CD1c-positive myeloid dendritic cell (primary cell): ENCODE results near the gene RGS16.

Source experiments
- DNase-seq: peaks from one replicate; pipeline ENCODE4 v3.0.0-alpha.2; 2016; ENCODE audit errors: extremely low spot score

Gene RGS16

GRCh38 chr1:182629499-182630096 is 25.4 kb upstream of the RGS16 start:
- peak; percentile 54 for DNase-seq

DNA sequence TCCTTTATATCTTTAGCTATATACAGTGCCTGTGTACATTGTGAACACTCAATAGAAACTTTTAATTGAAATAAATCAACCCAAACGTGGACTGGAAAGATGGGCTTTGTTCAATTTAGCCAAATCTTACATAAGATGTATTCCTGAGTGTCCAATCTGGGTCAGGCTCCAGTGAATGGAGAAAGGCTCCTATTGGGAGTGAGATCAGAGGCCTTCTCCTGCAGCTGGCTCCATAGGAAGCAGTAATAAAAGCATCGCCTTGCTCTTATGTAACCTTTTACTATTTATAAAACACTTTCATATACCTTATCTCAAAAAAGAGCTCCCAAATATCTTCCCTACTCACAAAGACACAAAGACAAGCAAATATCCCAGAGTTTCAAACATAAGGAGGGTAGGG is 24.9 kb upstream of the RGS16 start:
- no peak for DNase-seq

DNA sequence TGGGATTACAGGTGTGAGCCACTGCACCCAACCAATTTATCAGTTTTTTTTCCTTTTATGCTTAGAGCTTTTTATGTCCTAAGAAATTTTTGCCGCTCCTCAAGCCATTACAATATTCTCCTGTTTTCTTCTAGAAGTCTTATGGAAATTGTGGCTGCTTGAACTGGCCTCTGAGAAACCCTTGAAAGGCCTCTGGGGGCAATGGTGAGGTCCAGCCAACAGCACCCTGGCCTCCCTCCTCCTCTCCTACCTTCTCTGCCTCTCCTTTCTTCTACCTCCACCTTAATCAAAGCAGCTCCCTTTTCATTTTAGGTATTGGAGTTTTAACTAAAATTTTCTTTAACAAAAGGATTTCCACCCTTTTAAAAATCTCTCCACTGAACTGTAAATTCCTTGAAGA is 24.5 kb upstream of the RGS16 start:
- DNase-seq: no peak

DNA sequence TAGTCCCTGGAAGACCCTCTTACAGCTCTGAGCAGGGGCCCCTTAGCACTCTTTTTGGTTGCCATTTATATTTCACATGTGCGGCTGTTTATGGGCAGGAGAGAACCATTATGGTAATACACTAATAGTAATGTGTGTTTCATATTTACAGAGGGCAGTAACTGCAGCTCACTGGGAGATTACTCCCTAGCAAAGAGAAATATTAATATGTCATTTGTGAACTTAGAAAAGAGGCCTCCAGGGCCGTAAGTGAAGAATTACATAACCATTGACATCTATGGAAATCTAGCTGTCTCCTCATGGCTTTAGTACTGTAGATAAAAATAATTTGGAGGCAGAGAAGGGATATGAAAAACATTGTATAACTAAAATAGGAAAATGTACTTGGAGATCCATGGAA is 23.4 kb upstream of the RGS16 start:
- no peak for DNase-seq

DNA sequence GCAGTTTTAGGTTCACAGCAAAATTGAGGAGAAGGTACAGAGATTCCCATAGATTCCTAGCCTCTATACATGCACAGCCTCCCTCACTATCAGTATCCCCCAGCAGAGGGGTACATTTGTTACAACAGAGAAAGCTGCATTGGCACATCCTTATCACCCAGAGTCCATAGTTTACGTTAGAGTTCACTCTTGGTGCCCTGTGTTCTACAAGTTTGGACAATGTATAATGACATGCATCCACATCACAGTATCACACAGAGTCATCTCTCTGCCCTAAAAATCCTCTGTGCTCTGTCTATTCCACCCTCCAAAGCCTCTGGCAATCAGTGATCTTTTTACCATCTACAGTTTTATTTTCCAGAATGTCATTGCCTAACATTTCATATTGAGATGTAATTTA is 22.3 kb upstream of the RGS16 start:
- no peak for DNase-seq

DNA sequence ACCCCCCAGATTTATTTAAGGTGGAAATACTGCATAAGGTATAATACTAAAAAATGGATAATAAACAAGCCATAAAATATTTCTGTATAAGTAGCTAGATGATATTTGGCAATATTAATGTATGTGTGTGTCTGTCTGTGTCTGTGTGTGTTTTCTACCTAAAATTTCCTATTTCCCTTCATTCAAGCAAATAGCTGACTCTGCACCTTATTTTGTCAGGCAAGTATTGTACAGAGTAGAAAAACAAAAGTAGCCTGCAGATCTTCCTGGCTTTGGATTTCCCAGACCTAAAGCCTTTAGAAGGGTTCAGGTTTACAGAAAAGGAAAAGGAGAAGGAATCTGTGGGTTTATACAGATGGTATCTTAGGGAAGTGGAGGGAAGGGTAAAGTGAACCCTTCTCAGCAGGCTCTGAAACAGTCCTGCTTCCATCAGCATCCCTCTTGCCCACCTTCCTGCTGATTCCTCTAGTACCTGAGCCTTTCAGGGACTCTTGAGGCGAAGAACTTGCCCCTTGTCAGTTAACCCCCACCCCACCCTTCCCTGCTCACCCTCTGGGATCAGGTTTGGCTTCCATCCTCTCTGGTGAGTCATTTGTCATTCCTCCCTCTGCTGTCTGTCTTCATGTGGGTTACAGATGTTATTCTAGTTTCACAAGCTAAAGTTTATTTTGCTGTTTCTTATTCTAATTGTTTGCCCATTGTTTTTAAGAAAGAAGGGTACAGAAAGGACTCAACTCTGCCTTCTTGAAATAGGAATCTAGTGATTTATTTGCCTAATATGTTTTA is 21.7 kb upstream of the RGS16 start:
- no peak for DNase-seq

DNA sequence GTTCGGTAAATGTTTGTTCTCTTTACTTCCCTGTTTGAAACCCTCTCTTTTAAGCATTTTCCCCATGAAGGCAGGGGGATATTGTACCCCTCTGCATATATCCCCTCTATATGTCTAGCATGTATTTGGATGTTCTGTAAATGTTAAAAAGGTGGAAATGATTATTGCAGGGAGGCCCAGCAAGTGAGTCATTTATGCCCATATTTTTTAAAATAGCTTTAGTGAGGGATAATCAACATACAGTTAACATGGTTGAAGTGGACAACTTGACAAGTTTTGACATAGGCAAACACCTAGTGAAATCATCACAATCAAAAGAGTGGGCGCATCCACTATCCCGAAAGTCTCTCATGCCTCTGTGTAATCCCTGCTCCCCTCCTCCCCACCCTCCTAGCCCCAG is 20.8 kb upstream of the RGS16 start:
- no peak for DNase-seq

- DNase-seq: peak; percentile 19
Measured at GRCh38 chr1:182624577-182624976, 20.4 kb upstream of the RGS16 start.

DNA sequence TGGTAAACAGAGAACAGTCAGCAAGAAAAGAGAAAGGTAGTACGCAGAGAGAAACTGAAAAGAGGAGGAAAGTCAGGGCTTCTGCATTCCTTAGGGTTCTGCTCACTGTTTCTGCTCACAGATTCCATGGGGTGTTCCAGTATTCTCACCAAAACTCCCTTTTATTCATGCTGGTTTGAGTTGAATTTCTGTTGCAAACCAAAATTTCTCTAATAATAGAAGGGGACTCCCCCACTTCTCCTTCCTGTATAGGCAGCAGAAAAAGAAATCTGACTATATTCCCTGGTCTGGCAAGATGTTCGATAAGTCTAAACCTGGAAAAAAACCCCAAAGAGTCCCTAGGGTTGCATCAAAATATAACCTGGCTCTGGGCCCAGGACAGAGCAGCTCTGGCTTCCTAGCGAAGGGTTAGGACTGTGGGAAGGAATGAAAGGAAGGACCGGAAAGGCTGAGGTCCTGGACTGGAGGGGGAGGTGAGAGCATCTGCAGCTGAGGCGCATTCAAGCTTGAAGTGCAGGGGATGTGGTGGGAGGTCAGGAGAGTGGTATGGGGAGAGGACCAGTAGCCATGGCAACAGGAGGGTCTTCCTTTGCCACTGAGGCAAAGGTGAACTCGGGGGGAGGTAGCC is 18.8 kb upstream of the RGS16 start:
- no peak for DNase-seq

GRCh38 chr1:182621906-182622305 is 17.7 kb upstream of the RGS16 start:
- DNase-seq: no peak

- DNase-seq: no peak
Measured at GRCh38 chr1:182620924-182621585, 16.9 kb upstream of the RGS16 start.

- DNase-seq: no peak
Measured at GRCh38 chr1:182617734-182618351, 13.7 kb upstream of the RGS16 start.

DNA sequence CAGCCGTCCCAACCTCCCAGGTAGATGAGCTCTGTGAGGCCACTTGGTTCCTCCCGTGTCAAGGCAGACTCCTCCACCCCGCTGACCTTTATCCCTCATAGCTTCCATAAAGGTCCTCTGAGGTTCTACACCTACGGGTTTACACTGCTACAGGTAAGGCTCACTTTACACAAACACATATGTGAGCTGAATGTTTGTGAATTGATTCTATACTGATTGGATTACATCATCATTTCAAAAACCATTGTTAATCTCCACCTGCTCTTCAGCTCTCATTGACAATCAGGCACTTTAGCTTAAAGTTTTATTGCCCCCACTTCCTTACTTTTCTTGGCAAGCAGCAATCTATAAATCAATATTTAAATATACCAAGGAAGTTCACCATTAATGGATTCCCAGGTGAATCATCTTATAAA is 12.8 kb upstream of the RGS16 start:
- no peak for DNase-seq

DNA sequence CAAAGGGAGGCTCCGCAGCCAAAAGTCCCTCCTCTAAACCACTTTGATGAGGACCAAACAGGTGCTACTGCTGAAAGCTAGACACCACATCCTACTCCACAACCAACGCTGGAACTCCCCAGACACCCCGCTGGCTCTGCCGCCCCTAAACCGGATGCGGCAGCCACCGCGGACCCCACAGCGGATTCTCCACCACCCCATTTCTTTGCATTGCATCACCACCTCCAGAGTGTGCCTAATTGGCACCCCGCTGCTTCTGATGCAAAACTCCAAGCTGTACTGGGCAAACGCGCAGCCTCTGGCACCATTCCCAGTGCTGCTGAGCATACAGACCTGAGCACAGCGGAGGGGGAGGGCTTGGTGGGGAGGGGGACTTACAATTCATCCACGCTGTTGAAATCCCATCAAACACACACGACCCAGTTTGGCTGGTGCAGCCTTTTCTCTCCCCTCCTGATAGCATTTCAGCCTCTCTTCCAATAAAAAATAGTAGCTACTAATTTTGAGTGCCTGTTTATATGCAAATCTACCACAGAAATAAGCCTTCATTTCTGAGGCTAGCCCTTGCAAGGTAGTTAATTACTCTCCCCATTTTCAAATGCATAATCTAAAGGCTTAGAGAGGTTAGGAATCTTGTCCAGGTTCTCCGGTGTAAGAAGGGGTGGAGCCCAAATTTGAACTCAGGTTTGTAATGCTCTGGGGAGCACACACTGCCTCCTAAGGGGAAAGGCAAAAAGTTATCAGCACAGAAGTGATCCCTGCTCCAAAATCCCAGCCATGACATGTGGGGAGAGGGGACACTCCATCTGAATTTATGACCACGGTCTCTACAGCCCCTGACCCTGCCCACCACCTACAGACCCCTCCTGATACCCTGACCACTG is 12.2 kb upstream of the RGS16 start:
- DNase-seq: peak; percentile 52

DNA sequence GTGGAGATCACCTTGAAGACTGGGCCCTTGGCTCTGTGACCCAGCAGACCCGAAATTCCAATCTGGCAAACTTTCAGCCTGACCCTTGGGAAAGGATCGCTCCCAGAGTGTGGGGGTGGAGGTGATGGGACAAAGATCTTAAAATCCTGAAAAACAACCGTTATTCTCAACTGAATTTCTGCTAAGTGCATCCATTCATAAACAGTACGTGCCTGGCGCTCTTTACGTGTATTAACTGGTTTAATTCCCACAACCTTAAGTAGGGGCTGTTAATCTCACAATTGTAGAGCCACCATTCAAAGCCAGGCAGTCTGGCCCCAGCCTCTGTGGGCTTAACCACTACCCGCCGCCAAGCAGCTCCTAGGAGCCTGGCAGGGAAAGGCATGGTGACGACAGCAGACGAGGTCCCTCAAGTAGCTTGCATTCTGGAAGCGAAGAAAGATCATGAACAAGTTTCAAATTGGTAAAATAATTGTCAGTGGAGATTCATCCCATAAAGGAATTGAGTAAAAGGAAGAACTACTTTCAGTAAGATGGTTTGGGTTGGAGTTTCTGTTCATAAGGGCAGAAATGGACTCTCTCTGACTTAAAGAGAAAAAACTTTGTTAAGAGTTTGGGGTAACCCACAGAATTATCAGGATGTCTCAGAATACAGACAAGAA is 11.4 kb upstream of the RGS16 start:
- DNase-seq: no peak

GRCh38 chr1:182614796-182615454 is 10.7 kb upstream of the RGS16 start:
- peak; percentile 57 for DNase-seq

GRCh38 chr1:182611787-182612186 is 7.6 kb upstream of the RGS16 start:
- DNase-seq: no peak

DNA sequence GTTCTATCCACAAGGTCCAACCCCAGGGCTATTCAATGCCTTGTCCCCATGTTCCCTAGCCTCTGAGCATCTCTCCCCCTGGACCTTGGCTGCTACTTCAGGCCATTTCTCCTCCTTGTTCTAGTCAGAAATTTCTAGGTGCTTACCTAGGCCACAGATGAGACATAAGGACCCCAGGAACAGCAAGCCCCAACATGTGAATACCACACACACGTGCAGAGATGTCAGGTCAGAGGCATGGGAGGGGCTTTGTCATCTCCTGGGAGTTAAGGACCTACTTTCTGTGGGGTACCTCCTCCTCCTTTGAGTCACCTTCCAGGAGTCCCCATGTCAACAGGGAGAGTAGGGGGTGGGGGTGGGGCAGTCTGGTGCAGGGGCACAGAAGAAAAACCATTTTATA is 7.1 kb upstream of the RGS16 start:
- no peak for DNase-seq

DNA sequence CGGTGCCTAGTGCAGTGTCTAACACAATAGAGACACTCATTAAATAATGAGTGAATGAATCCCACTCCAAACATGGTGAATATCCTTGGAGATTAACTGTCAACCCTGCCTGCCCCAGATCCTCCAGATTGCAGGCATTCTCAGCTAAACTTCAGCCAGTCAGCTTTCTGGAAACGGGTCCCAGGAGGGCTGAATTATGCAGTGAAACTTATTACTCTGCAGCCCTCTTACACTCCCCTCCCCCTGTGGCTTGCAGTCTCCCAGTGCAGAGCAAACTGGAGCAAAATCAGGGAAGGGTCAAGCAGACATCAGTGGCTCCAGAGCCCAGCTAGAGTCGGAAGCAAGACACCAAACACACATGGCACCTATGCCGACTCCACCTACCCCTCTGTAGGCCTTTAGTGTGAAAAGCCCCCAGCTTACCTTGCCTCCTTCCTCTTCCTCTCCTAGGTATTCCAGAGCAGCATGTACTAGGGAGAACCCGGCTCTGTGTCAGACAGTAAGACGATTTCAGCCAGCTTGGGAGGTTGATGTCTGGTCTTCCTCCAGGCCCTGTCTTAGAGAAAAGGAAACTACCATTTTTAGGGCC is 6.5 kb upstream of the RGS16 start:
- DNase-seq: no peak
